Keratinocyte (primary cell): ENCODE data around the gene SECTM1. TPM values are rescaled to one million over a fixed set of nuclear protein-coding genes. Genes with fewer than 3 reads are reported as not detected.

ENCODE experiments used
- DNase-seq: peaks from one replicate; pipeline ENCODE4 v3.0.0-alpha.2; 2011; ENCODE audit warnings: low read depth, missing footprints, low spot score
- FAIRE-seq: peaks from 2 replicates; lab custom pipeline; 2011; peaks lifted over from hg19 to GRCh38; lab: Jason Lieb, UNC
- H2AFZ ChIP-seq: 2 replicates; pipeline ENCODE4 v1.6.0; 2012; ENCODE audit warnings: low read length, control low read depth, inconsistent platforms; ENCODE audit not compliant: control insufficient read depth
- H3K27ac ChIP-seq: 2 replicates; pipeline ENCODE4 v1.5.1; 2011; ENCODE audit warnings: low read length; ENCODE audit not compliant: control insufficient read depth, insufficient read depth
- H3K27me3 ChIP-seq: 3 replicates; pipeline ENCODE4 v1.6.0; 2011; ENCODE audit warnings: low read length; ENCODE audit not compliant: control insufficient read depth, insufficient read depth; ENCODE audit errors: extremely low read depth
- H3K36me3 ChIP-seq, 2 experiments: 2 replicates in 1 of 2; 3 replicates in 1 of 2; pipeline ENCODE4 v1.5.1; 2011; ENCODE audit warnings: low read length in 2 of 2, mild to moderate bottlenecking in 1 of 2; ENCODE audit not compliant: control insufficient read depth in 2 of 2, insufficient read depth in 2 of 2; ENCODE audit errors: extremely low read depth in 1 of 2
- H3K4me1 ChIP-seq: 3 replicates; pipeline ENCODE4 v1.5.1; 2011; ENCODE audit warnings: low read length; ENCODE audit not compliant: control insufficient read depth, insufficient read depth; ENCODE audit errors: extremely low read depth
- H3K4me2 ChIP-seq: 3 replicates; pipeline ENCODE4 v1.6.0; 2011; ENCODE audit warnings: low read depth, low read length; ENCODE audit not compliant: control insufficient read depth, insufficient read depth; ENCODE audit errors: extremely low read depth
- H3K4me3 ChIP-seq, 3 experiments: fragments of 200-600 bp in 1 of 3; sonication (generic) in 1 of 3; 2 replicates in 2 of 3; 3 replicates in 1 of 3; pipeline ENCODE4 v1.5.1; 2011 to 2016; ENCODE audit warnings: low read length in 3 of 3, mild to moderate bottlenecking in 3 of 3, control low read depth in 2 of 3, inconsistent platforms in 1 of 3, low read depth in 1 of 3, mixed read lengths in 1 of 3, mixed run types in 1 of 3, moderate library complexity in 1 of 3; ENCODE audit not compliant: control insufficient read depth in 2 of 3, insufficient read depth in 2 of 3; ENCODE audit errors: extremely low read depth in 1 of 3
- H3K79me2 ChIP-seq: 2 replicates; pipeline ENCODE4 v1.6.0; 2012; ENCODE audit warnings: low read length; ENCODE audit not compliant: control insufficient read depth, insufficient read depth
- H3K9ac ChIP-seq: 3 replicates; pipeline ENCODE4 v1.6.0; 2011; ENCODE audit warnings: low read length; ENCODE audit not compliant: control insufficient read depth, insufficient read depth; ENCODE audit errors: extremely low read depth
- H3K9me1 ChIP-seq: 3 replicates; pipeline ENCODE4 v1.6.0; 2011; ENCODE audit warnings: low read length; ENCODE audit not compliant: control insufficient read depth, insufficient read depth; ENCODE audit errors: extremely low read depth
- H3K9me3 ChIP-seq: 2 replicates; pipeline ENCODE4 v1.5.1; 2012; ENCODE audit warnings: low read depth, low read length; ENCODE audit not compliant: control insufficient read depth
- H4K20me1 ChIP-seq: 3 replicates; pipeline ENCODE4 v1.6.0; 2011; ENCODE audit warnings: low read length; ENCODE audit not compliant: control insufficient read depth, insufficient read depth; ENCODE audit errors: extremely low read depth
- CTCF ChIP-seq, 3 experiments: IDR thresholded peaks in 1 of 3; conservative IDR thresholded peaks in 1 of 3; optimal IDR thresholded peaks in 1 of 3; 2 replicates in 2 of 3; 3 replicates in 1 of 3; pipeline versions ENCODE3 to v1.5.1; 2011; ENCODE audit warnings: low read length in 3 of 3, mild to moderate bottlenecking in 3 of 3, moderate library complexity in 2 of 3, control low read depth in 1 of 3, inconsistent platforms in 1 of 3; ENCODE audit not compliant: insufficient read depth in 2 of 3; ENCODE audit errors: extremely low read depth in 1 of 3
- EZH2 ChIP-seq: IDR thresholded peaks from one replicate; pipeline ENCODE4 v1.6.1; 2012; ENCODE audit warnings: inconsistent platforms, mild to moderate bottlenecking, low read length, moderate library complexity
- dilution Hi-C: fragments of 300-500 bp; cut with MboI; formaldehyde crosslinking; loops from one replicate; pipeline ENCODE4 v1.7.0; 2020; ENCODE audit warnings: low sequenced_read_pairs; ENCODE audit not compliant: extremely low pct_ligation_motif_present
- polyA plus RNA-seq, 5 experiments: library from polyadenylated mRNA; depleted of rRNA in 3 of 5; stranded (reverse) in 3 of 5; stranded (forward) in 1 of 5; unstranded in 1 of 5; fragments of >200 nt; gene quantifications; 1 replicate in 1 of 5; 2 replicates in 3 of 5; 3 replicates in 1 of 5; pipeline versions ENCODE4 v1.2.1 to v1.2.3, GENCODE V29; 2011 to 2012; ENCODE audit warnings: missing spikeins in 2 of 5, low read depth in 1 of 5, low replicate concordance in 1 of 5

The SECTM1 gene
- polyA plus RNA-seq, 1 donor (not counting 4 experiments of a cell fraction or from before 2014, with no cell fraction given) = 2.0 TPM

DNA sequence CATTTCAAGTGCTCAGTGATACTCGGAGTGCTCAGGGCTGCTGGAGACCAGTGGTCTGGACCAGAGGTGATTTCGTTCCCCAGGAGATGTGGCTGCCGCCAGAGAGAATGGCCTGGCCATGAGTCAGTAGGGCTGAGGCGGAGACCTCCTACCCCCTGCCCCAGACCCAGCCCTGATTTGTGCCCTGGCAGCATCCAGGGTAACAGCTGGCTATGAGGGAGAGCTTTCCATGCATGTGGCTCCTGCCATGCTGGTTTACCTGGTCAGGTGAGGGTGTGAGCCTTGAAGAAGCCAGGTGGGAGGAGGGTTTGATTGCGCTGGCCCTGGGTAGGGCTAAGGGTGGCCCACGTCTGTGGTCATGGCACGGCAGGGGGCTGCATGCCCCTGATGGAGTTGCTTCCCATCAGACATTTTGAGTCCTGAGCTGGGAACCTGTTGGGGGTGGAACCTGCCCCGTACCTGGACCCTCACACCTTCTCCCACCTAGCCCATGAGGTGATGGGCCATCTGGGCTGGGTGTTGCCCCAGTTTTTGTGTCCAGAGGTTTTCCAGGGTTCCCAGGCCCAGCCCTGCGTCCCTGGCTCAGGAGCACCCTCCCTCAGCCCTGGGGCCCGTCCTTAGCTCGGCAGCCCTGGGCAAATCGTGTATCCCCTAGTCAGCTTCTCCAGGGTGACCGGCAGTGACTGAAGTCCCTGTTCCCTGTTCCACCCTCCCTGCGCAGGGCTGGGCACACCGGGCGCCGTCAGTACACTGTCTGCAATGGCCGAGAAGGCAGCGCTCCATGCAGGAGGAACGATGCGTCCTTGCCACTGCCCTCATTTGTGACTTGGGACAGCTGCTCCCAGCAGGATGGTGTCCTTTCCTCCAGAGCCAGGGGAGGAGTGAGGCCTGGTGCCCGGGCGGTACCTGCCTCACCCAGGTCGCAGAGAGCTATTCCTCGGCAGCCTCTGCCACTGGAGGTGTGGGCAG lies 51.0 kb downstream of the SECTM1 start:
- Histone ChIP-seq H4K20me1 (no peaks in the 10 kb centered on the region), H3K4me2 (peak overlapping the region; percentile 22), H3K27ac (peak overlapping the region; percentile 26), H3K36me3 (no peaks in the 10 kb centered on the region), H3K27me3 (no peaks in the 10 kb centered on the region), H3K4me3 (no peak overlapping the region), H3K79me2 (no peaks in the 10 kb centered on the region), H3K9me1 (no peaks in the 10 kb centered on the region), H3K9me3 (no peaks in the 10 kb centered on the region), H3K4me1 (peaks cover 36% of the 10 kb centered on the region), H3K9ac (peak overlapping the region; percentile 42), H2AFZ (no peak overlapping the region)
- FAIRE-seq (no peak), DNase-seq (no peak)
- TF ChIP-seq EZH2 = no peak
- TF ChIP-seq CTCF (optimal IDR thresholded peaks at IDR 0.05 in 1 of 3, IDR thresholded peaks at IDR 0.05 in 1 of 3, conservative IDR thresholded peaks at IDR 0.05 in 1 of 3; ENCODE audit: extremely low read depth in 1 of 3, insufficient read depth in 2 of 3, low read length in 3 of 3) = no peak
- dilution Hi-C loops = no loop called here

DNA sequence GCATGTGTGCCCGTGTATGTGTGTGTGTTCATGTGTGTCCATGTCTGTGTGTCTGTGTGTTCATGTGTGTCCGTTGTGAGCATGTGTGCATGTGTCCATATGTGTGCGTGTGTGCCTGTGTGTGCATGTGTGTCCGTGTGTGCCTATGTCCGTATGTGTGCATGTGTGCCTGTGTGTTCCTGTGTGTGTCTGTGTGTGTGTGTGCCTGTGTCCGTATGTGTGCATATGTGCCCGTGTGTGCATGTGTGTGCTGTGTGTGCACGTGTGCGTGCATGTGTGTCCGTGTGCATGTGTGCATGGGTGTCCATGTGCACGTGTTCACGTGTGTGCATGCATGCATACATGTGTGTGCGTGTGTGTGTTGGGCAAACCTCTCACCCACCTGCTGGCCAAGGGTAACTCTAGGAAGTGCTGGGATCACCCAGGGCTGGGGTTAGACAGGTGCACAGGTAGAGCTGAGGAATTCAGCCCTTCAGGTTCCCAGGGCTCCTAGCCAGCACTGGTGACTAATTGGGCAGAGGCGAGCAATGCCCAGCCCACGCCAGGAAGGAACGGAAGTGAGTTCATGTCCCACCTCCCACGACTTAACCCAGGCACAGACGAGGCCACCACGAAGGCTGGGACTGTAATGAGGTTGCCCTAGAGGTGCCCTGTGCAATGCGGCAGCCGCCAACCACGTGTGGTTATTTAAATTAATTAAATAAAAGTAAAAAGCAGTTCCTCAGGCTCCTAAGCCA lies 51.9 kb downstream of the SECTM1 start:
- no peak for DNase-seq
- Histone ChIP-seq H3K9ac (peak overlapping the region; percentile 42), H4K20me1 (no peaks in the 10 kb centered on the region), H3K36me3 (no peaks in the 10 kb centered on the region), H3K27ac (peak overlapping the region; percentile 23), H3K4me3 (no peak overlapping the region), H3K9me3 (no peaks in the 10 kb centered on the region), H3K27me3 (no peaks in the 10 kb centered on the region), H3K9me1 (no peaks in the 10 kb centered on the region), H3K79me2 (no peaks in the 10 kb centered on the region), H3K4me2 (no peak overlapping the region), H2AFZ (no peak overlapping the region), H3K4me1 (peaks cover 36% of the 10 kb centered on the region)
- no peak for TF ChIP-seq CTCF (optimal IDR thresholded peaks at IDR 0.05 in 1 of 3, IDR thresholded peaks at IDR 0.05 in 1 of 3, conservative IDR thresholded peaks at IDR 0.05 in 1 of 3; ENCODE audit: extremely low read depth in 1 of 3, insufficient read depth in 2 of 3, low read length in 3 of 3)
- no peak for TF ChIP-seq EZH2
- peak; percentile 90 for FAIRE-seq
- dilution Hi-C loops = no loop called here
